Measurements from ENCODE around the gene SSX2. TPM values are rescaled to one million over a fixed set of nuclear protein-coding genes. Genes with fewer than 3 reads are reported as not detected.
"Not testable (repeated sequence)": the region's sequence is repeated elsewhere in the genome, so short reads cannot be mapped to it uniquely, and the experiment has no call there.

SSX2 gene
- not detected in 2 replicates for total RNA-seq

DNA sequence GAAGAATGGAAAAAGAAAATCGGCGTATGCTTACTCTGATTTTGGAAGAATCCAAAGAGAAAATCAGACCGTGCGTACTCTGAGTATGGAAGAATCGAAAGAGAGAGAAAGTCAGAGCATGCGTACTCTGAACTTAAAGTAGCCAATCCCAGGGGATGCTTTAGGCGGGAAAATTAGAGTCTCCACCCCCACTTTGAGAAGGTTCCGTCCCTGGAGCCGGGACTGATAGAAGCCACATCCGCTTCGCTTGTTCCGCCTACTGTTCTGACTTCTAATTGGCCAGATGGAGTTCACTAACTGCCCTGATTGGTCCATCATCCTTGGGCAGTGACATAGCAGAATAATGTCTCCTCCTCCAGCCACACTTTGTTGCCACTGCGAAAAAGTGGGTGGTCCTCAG, at the start of gene SSX2:
TSS of gene SSX2 (minus strand) at position 101 of the 400 bp plus-strand sequence. CDS start 1,429 bp downstream, outside the sequence.
- H3K9me3 Mint-ChIP-seq; H3K4me1 Mint-ChIP-seq (ENCODE audit: low read depth); H3K27me3 Mint-ChIP-seq (ENCODE audit: insufficient read depth); H3K4me3 Mint-ChIP-seq; intact Hi-C loops (cut with micrococcal nuclease); DNase-seq (ENCODE audit: low spot score); H3K36me3 Mint-ChIP-seq (ENCODE audit: low read depth); H3K27ac Mint-ChIP-seq: not testable (repeated sequence)

DNA sequence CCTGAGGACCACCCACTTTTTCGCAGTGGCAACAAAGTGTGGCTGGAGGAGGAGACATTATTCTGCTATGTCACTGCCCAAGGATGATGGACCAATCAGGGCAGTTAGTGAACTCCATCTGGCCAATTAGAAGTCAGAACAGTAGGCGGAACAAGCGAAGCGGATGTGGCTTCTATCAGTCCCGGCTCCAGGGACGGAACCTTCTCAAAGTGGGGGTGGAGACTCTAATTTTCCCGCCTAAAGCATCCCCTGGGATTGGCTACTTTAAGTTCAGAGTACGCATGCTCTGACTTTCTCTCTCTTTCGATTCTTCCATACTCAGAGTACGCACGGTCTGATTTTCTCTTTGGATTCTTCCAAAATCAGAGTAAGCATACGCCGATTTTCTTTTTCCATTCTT, 44.0 kb upstream of the SSX2 start, which contains the start of gene SSX2B:
TSS of gene SSX2B (plus strand) at position 301 of the 400 bp plus-strand sequence. CDS start 1,429 bp downstream, outside the sequence.
- intact Hi-C loops (cut with micrococcal nuclease); H3K27ac Mint-ChIP-seq; H3K27me3 Mint-ChIP-seq (ENCODE audit: insufficient read depth); H3K9me3 Mint-ChIP-seq; H3K4me1 Mint-ChIP-seq (ENCODE audit: low read depth); H3K36me3 Mint-ChIP-seq (ENCODE audit: low read depth); DNase-seq (ENCODE audit: low spot score); H3K4me3 Mint-ChIP-seq: not testable (repeated sequence)

- H3K36me3 Mint-ChIP-seq (ENCODE audit: low read depth); DNase-seq (ENCODE audit: low spot score); H3K27me3 Mint-ChIP-seq (ENCODE audit: insufficient read depth); intact Hi-C loops (cut with micrococcal nuclease); H3K4me1 Mint-ChIP-seq (ENCODE audit: low read depth); H3K9me3 Mint-ChIP-seq; H3K4me3 Mint-ChIP-seq; H3K27ac Mint-ChIP-seq: not testable (repeated sequence)
These were observed 14.9 kb downstream of the SSX2 start for GRCh38 chrX:52692034-52692433.

- H3K27ac Mint-ChIP-seq: not testable (repeated sequence)
These were observed 44.8 kb downstream of the SSX2 start for GRCh38 chrX:52662218-52662617.

DNA sequence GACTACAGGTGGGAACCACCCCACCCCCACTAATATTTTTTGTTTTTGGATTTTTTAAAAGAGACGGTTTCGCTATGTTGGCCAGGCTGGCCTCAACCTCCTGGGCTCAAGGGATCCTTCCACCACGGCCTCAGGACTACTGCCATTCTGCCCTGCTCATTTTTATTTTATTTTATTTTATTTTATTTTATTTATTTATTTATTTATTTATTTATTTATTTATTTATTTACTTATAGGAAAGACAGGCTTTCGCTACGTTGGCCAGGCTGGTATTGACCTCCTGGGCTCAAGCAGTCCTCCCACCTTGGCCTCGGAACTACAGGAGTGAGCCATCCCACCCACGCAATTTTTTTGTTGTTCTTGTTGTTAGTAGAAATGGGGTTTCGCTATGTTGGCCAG, 51.5 kb downstream of the SSX2 start:
- H3K9me3 Mint-ChIP-seq; H3K27me3 Mint-ChIP-seq (ENCODE audit: insufficient read depth); H3K4me1 Mint-ChIP-seq (ENCODE audit: low read depth); H3K4me3 Mint-ChIP-seq; H3K27ac Mint-ChIP-seq; intact Hi-C loops (cut with micrococcal nuclease); H3K36me3 Mint-ChIP-seq (ENCODE audit: low read depth); DNase-seq (ENCODE audit: low spot score): not testable (repeated sequence)

More at GRCh38 chrX:52662218-52662617, 44.8 kb downstream of the SSX2 start:
- H3K4me3 Mint-ChIP-seq; H3K4me1 Mint-ChIP-seq (ENCODE audit: low read depth); H3K27me3 Mint-ChIP-seq (ENCODE audit: insufficient read depth); intact Hi-C loops (cut with micrococcal nuclease); H3K36me3 Mint-ChIP-seq (ENCODE audit: low read depth); DNase-seq (ENCODE audit: low spot score); H3K9me3 Mint-ChIP-seq: not testable (repeated sequence)

GRCh38 chrX:52654800-52655199, 52.2 kb downstream of the SSX2 start, which contains the start of gene SSX7:
TSS of gene SSX7 (minus strand) at chrX:52654900. CDS start at chrX:52653472, 1,428 bp downstream.
- H3K4me1 Mint-ChIP-seq (ENCODE audit: low read depth); H3K27ac Mint-ChIP-seq: not testable (repeated sequence)

GRCh38 chrX:52650676-52651075, 56.3 kb downstream of the SSX2 start:
- H3K27ac Mint-ChIP-seq; H3K27me3 Mint-ChIP-seq (ENCODE audit: insufficient read depth); H3K4me1 Mint-ChIP-seq (ENCODE audit: low read depth); H3K4me3 Mint-ChIP-seq; intact Hi-C loops (cut with micrococcal nuclease); H3K36me3 Mint-ChIP-seq (ENCODE audit: low read depth); DNase-seq (ENCODE audit: low spot score); H3K9me3 Mint-ChIP-seq: not testable (repeated sequence)

More at GRCh38 chrX:52654800-52655199, 52.2 kb downstream of the SSX2 start, which contains the start of gene SSX7:
- H3K36me3 Mint-ChIP-seq (ENCODE audit: low read depth); DNase-seq (ENCODE audit: low spot score); H3K27me3 Mint-ChIP-seq (ENCODE audit: insufficient read depth); H3K4me3 Mint-ChIP-seq; intact Hi-C loops (cut with micrococcal nuclease); H3K9me3 Mint-ChIP-seq: not testable (repeated sequence)

- H3K9me3 Mint-ChIP-seq; H3K36me3 Mint-ChIP-seq (ENCODE audit: low read depth); H3K27me3 Mint-ChIP-seq (ENCODE audit: insufficient read depth); DNase-seq (ENCODE audit: low spot score); H3K4me3 Mint-ChIP-seq; H3K4me1 Mint-ChIP-seq (ENCODE audit: low read depth); H3K27ac Mint-ChIP-seq; intact Hi-C loops (cut with micrococcal nuclease): not testable (repeated sequence)
These were observed 58.0 kb downstream of the SSX2 start for GRCh38 chrX:52648956-52649355.

Other genes with a start within 250 kb of the SSX2 start
- gene XAGE1A, start 211.4 kb downstream of the SSX2 start, total RNA-seq: not detected in 2 replicates
- not detected in 2 replicates for gene XAGE1B, start 190.1 kb downstream of the SSX2 start, total RNA-seq
- not detected in 2 replicates for gene SSX7, start 52.3 kb downstream of the SSX2 start, total RNA-seq
- not detected in 2 replicates for gene SSX2B, start 44.1 kb upstream of the SSX2 start, total RNA-seq
- gene SPANXN5, start 90.2 kb upstream of the SSX2 start, total RNA-seq: not detected in 2 replicates
- gene XAGE5, start 104.1 kb upstream of the SSX2 start, total RNA-seq: not detected in 2 replicates
- gene XAGE3, start 160.9 kb upstream of the SSX2 start, total RNA-seq: not detected in 2 replicates
- 18.6 and 24.1 TPM in 2 replicates for gene FAM156B, start 190.2 kb upstream of the SSX2 start, total RNA-seq